GM18526 (cell line): ENCODE measurements around the gene MLKL.

Experiments
- POLR2A ChIP-seq: IDR thresholded peaks from 3 replicates; pipeline ENCODE4 v1.6.1; 2011; ENCODE audit not compliant: insufficient read length; ENCODE audit errors: extremely low read depth

MLKL gene

GRCh38 chr16:74737521-74737920 lies 36.9 kb upstream of the MLKL start:
- TF ChIP-seq POLR2A = no peak

GRCh38 chr16:74736531-74737157 lies 36.0 kb upstream of the MLKL start:
- TF ChIP-seq POLR2A = no peak

GRCh38 chr16:74735554-74735953 lies 34.9 kb upstream of the MLKL start:
- no peak for TF ChIP-seq POLR2A

- no peak for TF ChIP-seq POLR2A
These were observed 34.4 kb upstream of the MLKL start for GRCh38 chr16:74735162-74735452.

- TF ChIP-seq POLR2A = no peak
These were observed 33.9 kb upstream of the MLKL start for GRCh38 chr16:74734361-74735161.

- no peak for TF ChIP-seq POLR2A
These were observed 32.2 kb upstream of the MLKL start for GRCh38 chr16:74732707-74733350.

- no peak for TF ChIP-seq POLR2A
These were observed 31.3 kb upstream of the MLKL start for GRCh38 chr16:74731853-74732477.

- TF ChIP-seq POLR2A = no peak
These were observed 29.4 kb upstream of the MLKL start for GRCh38 chr16:74729783-74730683.

- no peak for TF ChIP-seq POLR2A
These were observed 27.2 kb upstream of the MLKL start for GRCh38 chr16:74727903-74728302.

- TF ChIP-seq POLR2A = no peak
These were observed 26.1 kb upstream of the MLKL start for GRCh38 chr16:74726716-74727115.

GRCh38 chr16:74725651-74726455 lies 25.2 kb upstream of the MLKL start:
- no peak for TF ChIP-seq POLR2A

- no peak for TF ChIP-seq POLR2A
These were observed 24.3 kb upstream of the MLKL start for GRCh38 chr16:74724820-74725549.

- no peak for TF ChIP-seq POLR2A
These were observed 22.6 kb upstream of the MLKL start for GRCh38 chr16:74723256-74723655.
